ENCODE results near the gene CDK6.
"Not testable (repeated sequence)": the region's sequence is repeated elsewhere in the genome, so short reads cannot be mapped to it uniquely, and the experiment has no call there.

Gene CDK6

DNA sequence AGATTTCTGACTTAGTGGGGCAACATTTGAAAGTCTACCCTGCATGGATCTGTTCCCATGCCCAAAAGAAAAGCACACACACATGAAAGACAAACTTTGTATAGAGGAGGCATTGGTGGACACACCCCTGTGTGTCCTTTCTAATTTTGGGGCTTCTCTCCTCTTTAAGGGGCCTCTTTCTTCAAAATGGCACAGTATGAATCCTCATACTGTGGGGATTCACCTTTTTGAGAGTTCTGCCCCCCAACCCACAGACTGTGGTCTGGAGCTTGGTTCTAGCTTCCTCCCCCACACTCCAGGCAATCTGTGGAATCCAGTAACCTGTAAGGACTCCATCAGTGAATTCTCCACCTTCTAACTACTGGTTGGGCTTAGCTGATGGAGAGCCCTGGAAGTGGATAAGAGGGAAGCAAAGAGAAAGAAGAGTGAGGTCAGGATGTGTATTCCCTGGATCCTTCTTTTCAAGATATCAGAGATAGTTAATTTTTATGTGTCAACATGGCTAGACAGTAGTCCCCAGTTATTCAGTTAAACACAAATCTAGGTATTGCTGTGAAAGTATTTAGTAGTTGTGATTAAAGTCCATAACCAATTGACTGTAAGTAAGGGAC, 32.4 kb upstream of the CDK6 start:
- no peaks in the 10 kb centered on the region for H3K4me1 ChIP-seq (ENCODE audit: insufficient read depth, low read length)
- H3K27me3 ChIP-seq (ENCODE audit: insufficient read depth, low read length): no peaks in the 10 kb centered on the region
- peaks cover 13% of the 10 kb centered on the region for H3K9me3 ChIP-seq (ENCODE audit: low read length)
- no peaks in the 10 kb centered on the region for H3K36me3 ChIP-seq (ENCODE audit: insufficient read depth, low read length)
- no peak overlapping the region for H3K4me3 ChIP-seq (ENCODE audit: low read length)
- H2AFZ ChIP-seq (ENCODE audit: low read depth, low read length): no peak overlapping the region

DNA sequence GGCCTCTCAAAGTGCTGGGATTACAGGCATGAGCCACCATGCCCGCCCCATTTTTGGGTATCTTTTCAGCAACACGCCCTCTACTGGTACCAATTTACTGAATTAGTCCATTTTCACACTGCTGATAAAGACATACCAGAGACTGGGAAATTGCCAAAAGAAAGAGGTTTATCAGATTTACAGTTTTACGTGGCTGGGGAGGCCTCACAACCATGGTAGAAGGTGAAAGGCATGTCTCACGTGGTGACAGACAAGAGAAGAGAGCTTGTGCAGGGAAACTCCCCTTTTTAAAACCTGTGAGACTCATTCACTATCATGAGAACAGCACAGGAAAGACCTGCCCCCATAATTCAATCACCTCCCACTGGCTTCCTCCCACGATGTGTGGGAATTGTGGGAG, 27.8 kb upstream of the CDK6 start:
- H2AFZ ChIP-seq (ENCODE audit: low read depth, low read length); H3K4me3 ChIP-seq (ENCODE audit: low read length); H3K27me3 ChIP-seq (ENCODE audit: insufficient read depth, low read length); H3K9me3 ChIP-seq (ENCODE audit: low read length); H3K36me3 ChIP-seq (ENCODE audit: insufficient read depth, low read length); H3K4me1 ChIP-seq (ENCODE audit: insufficient read depth, low read length): not testable (repeated sequence)

DNA sequence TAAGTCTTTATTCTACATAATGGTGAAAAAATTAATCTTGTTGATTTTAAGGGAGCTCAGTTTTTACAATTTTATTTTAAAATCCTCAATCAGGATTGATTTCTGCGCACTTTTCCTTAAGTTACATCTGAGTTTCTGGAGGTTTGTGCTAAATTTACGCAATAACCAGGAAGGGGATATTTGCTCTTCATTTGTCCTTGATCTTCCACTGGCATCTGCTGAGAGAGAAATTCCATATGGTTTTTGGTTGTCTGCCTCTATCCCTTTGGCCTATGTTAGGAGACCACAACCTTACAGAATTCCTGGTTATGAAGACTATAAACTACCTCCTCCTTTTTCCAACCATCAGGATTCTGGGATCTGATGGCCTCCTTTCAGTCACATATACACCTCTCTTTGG, 20.1 kb upstream of the CDK6 start:
- Histone ChIP-seq H3K9me3 (ENCODE audit: low read length) (no peaks in the 10 kb centered on the region), H2AFZ (ENCODE audit: low read depth, low read length) (no peak overlapping the region), H3K27me3 (ENCODE audit: insufficient read depth, low read length) (no peaks in the 10 kb centered on the region), H3K4me1 (ENCODE audit: insufficient read depth, low read length) (no peaks in the 10 kb centered on the region), H3K4me3 (ENCODE audit: low read length) (no peak overlapping the region), H3K36me3 (ENCODE audit: insufficient read depth, low read length) (no peaks in the 10 kb centered on the region)

DNA sequence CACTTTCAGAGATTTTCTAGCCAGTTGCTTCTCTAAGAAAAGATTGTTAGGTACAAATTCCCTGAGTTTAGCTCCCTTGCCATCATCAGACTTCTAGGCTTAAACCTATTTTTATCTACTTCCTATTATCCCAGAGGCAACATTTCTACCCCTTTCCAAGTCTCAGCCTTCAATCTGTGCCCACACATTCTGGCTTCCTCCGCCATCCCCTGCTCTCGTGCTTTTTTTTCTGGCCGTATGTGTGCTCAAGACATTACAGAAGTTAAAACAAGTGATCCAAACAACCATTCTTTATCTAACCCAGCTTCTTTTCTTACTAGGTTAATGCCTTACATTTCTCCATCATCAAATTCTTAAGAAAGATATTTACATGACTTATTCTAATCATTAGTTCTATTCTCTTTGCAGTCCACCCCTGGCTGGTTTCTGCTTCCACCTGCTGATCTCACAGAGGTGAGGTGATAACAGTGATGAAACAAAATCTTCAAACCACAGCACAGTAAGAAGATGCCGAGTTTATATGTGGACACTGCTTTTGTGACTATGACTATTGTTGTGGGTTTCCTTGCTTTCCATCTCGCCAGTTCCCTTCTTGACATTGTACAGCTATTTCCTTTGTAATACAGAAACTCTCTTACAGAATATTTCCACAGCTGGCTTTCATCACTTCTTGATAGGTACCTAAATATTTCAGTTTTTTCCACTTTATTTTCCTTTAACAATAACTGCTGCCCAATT, 18.3 kb upstream of the CDK6 start:
- H3K9me3 ChIP-seq (ENCODE audit: low read length): no peaks in the 10 kb centered on the region
- H3K4me3 ChIP-seq (ENCODE audit: low read length): no peak overlapping the region
- H2AFZ ChIP-seq (ENCODE audit: low read depth, low read length): no peak overlapping the region
- H3K4me1 ChIP-seq (ENCODE audit: insufficient read depth, low read length): no peaks in the 10 kb centered on the region
- H3K27me3 ChIP-seq (ENCODE audit: insufficient read depth, low read length): no peaks in the 10 kb centered on the region
- no peaks in the 10 kb centered on the region for H3K36me3 ChIP-seq (ENCODE audit: insufficient read depth, low read length)

DNA sequence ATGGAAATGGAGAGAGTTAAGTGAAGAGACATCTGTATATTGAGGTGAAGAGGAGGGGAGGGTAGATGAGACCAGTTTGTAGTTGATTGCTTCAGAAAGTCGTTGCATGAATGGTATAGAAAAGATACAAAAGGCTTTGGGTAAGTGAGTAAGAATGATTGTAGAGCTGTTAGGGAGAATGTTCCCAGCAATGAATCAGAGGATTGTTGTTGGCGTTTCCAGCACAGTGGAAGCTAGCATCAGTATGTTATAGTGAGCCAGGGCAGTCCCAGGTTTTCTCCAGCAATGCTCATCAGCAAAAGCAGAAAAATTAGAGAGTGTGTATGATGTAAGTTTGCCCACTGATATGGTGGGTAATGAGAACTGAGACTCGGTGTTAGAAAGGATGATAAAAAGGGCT, 15.4 kb upstream of the CDK6 start:
- H3K4me3 ChIP-seq (ENCODE audit: low read length): no peak overlapping the region
- no peaks in the 10 kb centered on the region for H3K4me1 ChIP-seq (ENCODE audit: insufficient read depth, low read length)
- no peaks in the 10 kb centered on the region for H3K9me3 ChIP-seq (ENCODE audit: low read length)
- H2AFZ ChIP-seq (ENCODE audit: low read depth, low read length): no peak overlapping the region
- no peaks in the 10 kb centered on the region for H3K27me3 ChIP-seq (ENCODE audit: insufficient read depth, low read length)
- no peaks in the 10 kb centered on the region for H3K36me3 ChIP-seq (ENCODE audit: insufficient read depth, low read length)

DNA sequence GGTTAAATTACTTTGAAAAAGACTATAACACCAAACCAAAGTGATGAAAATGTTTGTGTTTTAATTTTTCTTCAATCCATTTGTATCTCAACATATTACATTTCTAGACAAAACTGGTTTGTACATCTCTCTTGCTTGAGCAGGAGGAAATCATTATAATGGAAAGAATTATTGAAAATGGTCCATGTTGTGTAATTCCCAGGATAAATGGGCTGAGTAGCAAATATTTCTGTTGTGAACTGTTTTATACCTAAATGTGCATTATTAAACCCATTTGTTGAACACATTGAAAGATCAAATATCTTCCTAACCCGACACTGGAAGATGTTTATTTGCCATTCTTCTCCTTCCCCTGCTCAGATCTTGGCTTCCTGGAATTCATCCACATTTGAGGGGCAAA, 14.1 kb upstream of the CDK6 start:
- Histone ChIP-seq H3K4me3 (ENCODE audit: low read length) (no peak overlapping the region), H3K4me1 (ENCODE audit: insufficient read depth, low read length) (no peaks in the 10 kb centered on the region), H3K36me3 (ENCODE audit: insufficient read depth, low read length) (no peaks in the 10 kb centered on the region), H2AFZ (ENCODE audit: low read depth, low read length) (no peak overlapping the region), H3K27me3 (ENCODE audit: insufficient read depth, low read length) (no peaks in the 10 kb centered on the region), H3K9me3 (ENCODE audit: low read length) (no peaks in the 10 kb centered on the region)

DNA sequence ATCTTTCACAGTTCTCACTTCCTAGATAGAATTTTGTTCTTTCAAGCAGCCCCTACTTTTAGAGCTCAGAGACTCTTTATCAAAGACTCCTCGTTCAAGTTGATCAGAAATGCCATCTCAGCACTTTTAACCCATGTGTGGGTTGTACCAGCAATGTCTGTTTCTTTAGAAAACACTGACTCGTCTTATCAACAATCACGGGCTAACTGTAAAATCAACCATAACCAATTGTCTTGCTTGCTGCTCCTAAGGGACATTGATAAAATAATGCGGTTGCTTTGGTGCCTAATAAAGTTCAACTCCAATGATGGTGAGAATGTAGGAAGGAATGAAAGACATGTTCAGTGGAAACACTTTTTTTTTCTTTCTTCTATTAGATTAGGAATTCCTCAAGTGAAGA, 12.9 kb upstream of the CDK6 start:
- Histone ChIP-seq H3K4me3 (ENCODE audit: low read length) (no peak overlapping the region), H2AFZ (ENCODE audit: low read depth, low read length) (no peak overlapping the region), H3K27me3 (ENCODE audit: insufficient read depth, low read length) (no peaks in the 10 kb centered on the region), H3K4me1 (ENCODE audit: insufficient read depth, low read length) (no peaks in the 10 kb centered on the region), H3K9me3 (ENCODE audit: low read length) (no peaks in the 10 kb centered on the region), H3K36me3 (ENCODE audit: insufficient read depth, low read length) (no peaks in the 10 kb centered on the region)

DNA sequence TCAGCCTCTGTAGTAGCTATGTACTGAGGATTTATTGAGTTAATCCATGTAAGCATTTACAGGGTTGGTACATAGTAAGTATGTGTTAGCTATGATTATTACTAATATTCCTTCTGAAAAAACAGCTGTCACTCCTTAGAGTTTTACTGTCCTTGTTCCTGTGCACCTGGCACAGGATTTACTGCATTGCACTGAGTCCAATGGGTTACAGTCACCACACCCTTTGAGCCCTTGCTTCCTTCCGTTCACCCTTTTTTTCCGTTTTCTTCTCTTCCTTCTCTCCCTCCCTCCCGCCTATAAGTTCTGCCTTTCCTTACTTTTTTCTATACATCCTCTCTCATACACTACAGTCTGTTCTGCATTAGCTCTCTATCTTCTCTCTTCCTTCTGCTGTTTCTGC, 12.5 kb upstream of the CDK6 start:
- H2AFZ ChIP-seq (ENCODE audit: low read depth, low read length): no peak overlapping the region
- H3K4me1 ChIP-seq (ENCODE audit: insufficient read depth, low read length): no peaks in the 10 kb centered on the region

DNA sequence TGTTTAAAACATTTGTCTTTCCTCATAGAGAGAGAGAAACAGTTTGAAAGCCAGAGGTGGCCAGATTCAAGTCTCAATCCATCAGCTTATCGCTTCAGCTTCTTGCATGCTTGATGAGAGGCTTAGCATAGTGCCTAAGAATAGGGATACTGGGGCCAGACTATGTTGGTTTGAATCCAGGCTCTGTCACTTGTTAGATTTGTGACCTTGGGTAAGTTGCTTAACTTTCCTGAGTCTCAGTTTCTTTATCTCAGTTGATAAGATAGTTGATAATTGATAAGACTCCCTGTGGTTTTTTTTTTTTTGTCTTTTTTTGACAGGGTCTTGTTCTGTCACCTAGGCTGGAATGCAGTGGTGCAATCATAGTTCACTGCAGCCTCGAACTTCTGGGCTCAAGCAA, 12.1 kb upstream of the CDK6 start:
- Histone ChIP-seq H2AFZ (ENCODE audit: low read depth, low read length) (no peak overlapping the region), H3K27me3 (ENCODE audit: insufficient read depth, low read length) (no peaks in the 10 kb centered on the region), H3K36me3 (ENCODE audit: insufficient read depth, low read length) (no peaks in the 10 kb centered on the region), H3K4me1 (ENCODE audit: insufficient read depth, low read length) (no peaks in the 10 kb centered on the region), H3K9me3 (ENCODE audit: low read length) (no peaks in the 10 kb centered on the region), H3K4me3 (ENCODE audit: low read length) (no peak overlapping the region)

More for the DNA sequence above, 12.5 kb upstream of the CDK6 start:
- Histone ChIP-seq H3K9me3 (ENCODE audit: low read length) (no peaks in the 10 kb centered on the region), H3K4me3 (ENCODE audit: low read length) (no peak overlapping the region), H3K36me3 (ENCODE audit: insufficient read depth, low read length) (no peaks in the 10 kb centered on the region), H3K27me3 (ENCODE audit: insufficient read depth, low read length) (no peaks in the 10 kb centered on the region)

DNA sequence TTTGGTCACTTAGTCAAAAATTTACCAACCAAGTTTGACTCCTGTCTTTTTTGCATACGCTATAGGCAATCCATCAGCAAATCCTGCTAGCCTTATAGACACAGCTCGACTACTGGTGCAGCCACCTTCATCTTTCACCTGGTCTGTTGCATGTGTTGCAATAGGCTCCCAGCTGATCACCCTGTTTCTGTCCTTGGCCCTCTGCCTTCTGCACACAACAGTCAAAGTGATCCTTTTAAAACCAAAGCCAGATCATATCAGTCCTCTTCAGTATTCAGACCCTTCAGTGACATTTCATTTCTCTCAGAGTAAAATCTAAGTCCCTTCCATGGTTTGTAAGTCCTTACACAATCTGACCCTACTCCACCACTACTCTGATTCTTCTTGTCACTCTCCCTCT, 10.9 kb upstream of the CDK6 start:
- no peaks in the 10 kb centered on the region for H3K4me1 ChIP-seq (ENCODE audit: insufficient read depth, low read length)
- no peaks in the 10 kb centered on the region for H3K36me3 ChIP-seq (ENCODE audit: insufficient read depth, low read length)
- no peak overlapping the region for H3K4me3 ChIP-seq (ENCODE audit: low read length)
- no peak overlapping the region for H2AFZ ChIP-seq (ENCODE audit: low read depth, low read length)
- H3K9me3 ChIP-seq (ENCODE audit: low read length): no peaks in the 10 kb centered on the region
- H3K27me3 ChIP-seq (ENCODE audit: insufficient read depth, low read length): no peaks in the 10 kb centered on the region

DNA sequence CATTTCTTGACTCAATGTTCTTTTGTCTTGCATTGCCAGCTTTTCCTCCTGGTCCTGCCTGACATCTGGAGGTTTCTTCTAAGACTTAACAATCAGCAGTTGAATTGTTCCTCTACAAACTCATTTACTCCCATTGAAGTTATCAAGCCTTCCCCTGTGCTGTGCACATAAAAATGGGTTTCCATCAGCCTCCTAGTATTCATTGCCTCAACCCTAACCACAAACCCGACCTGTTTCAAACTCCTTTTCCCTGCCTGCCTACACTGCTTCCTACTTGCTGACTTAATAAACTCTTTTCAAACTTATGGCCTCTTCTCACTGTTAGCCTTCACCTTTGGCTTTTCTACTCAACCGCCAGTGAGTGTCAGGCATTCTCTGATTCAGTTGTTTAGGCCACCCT, 9.4 kb upstream of the CDK6 start:
- no peak overlapping the region for H3K4me3 ChIP-seq (ENCODE audit: low read length)
- no peaks in the 10 kb centered on the region for H3K36me3 ChIP-seq (ENCODE audit: insufficient read depth, low read length)
- no peaks in the 10 kb centered on the region for H3K9me3 ChIP-seq (ENCODE audit: low read length)
- H3K4me1 ChIP-seq (ENCODE audit: insufficient read depth, low read length): no peaks in the 10 kb centered on the region
- no peaks in the 10 kb centered on the region for H3K27me3 ChIP-seq (ENCODE audit: insufficient read depth, low read length)
- no peak overlapping the region for H2AFZ ChIP-seq (ENCODE audit: low read depth, low read length)

DNA sequence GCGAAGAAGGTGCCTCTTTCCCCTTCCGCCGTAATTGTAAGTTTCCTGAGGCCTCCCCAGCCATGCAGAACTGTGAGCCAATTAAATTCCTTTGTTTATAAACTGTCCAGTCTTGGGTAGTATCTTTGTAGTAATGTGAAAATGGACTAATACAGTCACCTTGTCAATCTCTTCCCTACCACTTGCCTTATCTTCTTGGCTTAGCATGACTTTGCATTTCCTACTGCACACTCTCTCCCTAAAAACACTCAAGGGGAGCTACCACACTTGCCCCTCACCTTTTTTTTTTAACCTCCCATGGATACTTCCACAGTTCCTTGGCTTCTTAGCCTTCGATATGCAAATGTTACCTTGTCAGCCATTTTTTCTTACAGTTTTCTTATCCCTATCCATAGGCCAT, 7.4 kb upstream of the CDK6 start:
- no peak overlapping the region for H2AFZ ChIP-seq (ENCODE audit: low read depth, low read length)
- no peaks in the 10 kb centered on the region for H3K9me3 ChIP-seq (ENCODE audit: low read length)
- H3K36me3 ChIP-seq (ENCODE audit: insufficient read depth, low read length): no peaks in the 10 kb centered on the region
- H3K4me3 ChIP-seq (ENCODE audit: low read length): no peak overlapping the region
- H3K4me1 ChIP-seq (ENCODE audit: insufficient read depth, low read length): no peaks in the 10 kb centered on the region
- no peaks in the 10 kb centered on the region for H3K27me3 ChIP-seq (ENCODE audit: insufficient read depth, low read length)

DNA sequence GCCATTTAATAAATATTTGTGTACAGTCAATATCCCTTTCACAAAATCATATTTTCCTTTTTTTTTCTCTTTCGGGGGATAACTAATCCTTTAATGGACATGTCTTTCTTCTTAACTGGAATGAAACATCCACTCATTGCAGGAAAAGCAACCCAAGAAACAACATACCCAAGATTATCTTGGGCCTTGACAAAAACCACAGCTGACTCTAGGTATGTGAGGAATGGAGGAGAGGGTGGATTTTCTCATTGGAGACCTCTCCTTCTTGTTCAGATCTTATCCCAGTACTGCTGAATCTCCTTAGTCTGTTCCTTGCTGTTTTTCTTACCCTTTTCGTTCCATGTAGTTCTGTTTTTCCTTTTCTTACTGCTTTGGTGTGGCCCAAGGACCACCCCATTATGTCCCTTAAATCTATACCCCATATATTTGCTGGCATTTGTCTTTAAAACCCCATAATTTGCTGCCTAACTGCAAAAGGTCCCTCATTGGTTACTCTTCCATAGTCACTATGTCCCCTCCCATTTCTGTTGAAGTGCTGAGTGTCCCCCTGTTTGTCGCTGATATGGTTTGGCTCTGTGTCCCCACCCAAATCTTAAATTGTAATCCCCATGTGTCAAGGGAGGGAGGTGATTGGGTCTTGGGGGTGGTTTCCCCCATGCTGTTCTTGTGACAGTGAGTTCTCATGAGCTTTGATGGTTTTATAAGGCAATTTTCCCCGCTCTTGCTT, 6.8 kb upstream of the CDK6 start:
- H3K4me3 ChIP-seq (ENCODE audit: low read length): no peak overlapping the region
- no peaks in the 10 kb centered on the region for H3K27me3 ChIP-seq (ENCODE audit: insufficient read depth, low read length)
- no peak overlapping the region for H2AFZ ChIP-seq (ENCODE audit: low read depth, low read length)
- H3K4me1 ChIP-seq (ENCODE audit: insufficient read depth, low read length): no peaks in the 10 kb centered on the region
- H3K9me3 ChIP-seq (ENCODE audit: low read length): no peaks in the 10 kb centered on the region
- H3K36me3 ChIP-seq (ENCODE audit: insufficient read depth, low read length): no peaks in the 10 kb centered on the region
